A172 (cell line): Measurements from ENCODE around the gene NCKIPSD. TPM values are rescaled to one million over a fixed set of nuclear protein-coding genes. Genes with fewer than 3 reads are reported as not detected.

Experiments
- DNase-seq: peaks from one replicate; pipeline ENCODE4 v3.0.0-alpha.2; 2015; ENCODE audit warnings: low spot score
- total RNA-seq: library from RNA; depleted of rRNA; stranded (reverse); fragments of >200 nt; shearing (Covaris generic); gene quantifications from 2 replicates; pipeline ENCODE4 v1.2.3, GENCODE V29; 2014

NCKIPSD gene
- total RNA-seq, 1 experiment from 2014 or later: 37.7 TPM

DNA sequence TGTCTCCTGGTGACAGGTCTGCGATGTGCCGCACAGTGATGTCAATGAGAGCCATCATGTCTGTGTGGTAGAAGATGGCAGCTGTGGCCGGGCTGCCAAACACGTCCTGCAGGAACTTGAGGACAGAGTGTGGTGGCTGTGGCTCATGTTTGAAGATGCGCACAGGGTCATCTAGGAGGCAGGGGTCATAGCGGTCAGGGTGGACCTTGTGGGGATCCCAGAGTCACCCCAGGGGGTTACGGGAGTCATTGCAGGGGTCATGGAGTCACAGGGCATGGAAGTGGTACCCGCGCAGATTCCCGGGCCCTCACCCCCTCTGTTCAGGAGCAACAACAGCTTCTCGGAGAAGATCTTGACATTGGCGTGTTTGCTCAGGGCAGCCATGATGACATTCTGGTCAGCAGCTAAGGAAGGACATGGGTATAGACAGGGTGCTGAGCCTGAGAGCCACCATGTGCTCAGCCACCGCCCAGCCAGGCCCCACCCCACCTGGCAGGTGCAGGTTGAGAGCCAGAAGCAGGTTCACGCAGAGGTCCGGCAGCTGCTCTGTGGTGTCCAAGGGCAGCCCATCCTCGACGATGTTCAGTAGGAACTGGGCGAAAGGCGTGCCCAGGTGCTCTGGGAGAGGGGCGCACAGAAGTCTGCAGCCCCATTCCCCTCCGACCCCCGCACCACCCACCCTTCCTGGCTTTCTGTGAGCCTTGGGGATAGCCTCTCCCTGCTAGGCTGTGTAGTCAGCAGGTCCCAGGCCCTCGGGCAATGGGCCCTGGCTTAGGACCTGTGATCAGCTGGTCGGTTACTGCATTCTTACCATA lies 6.9 kb downstream of the NCKIPSD start:
- no peak for DNase-seq

DNA sequence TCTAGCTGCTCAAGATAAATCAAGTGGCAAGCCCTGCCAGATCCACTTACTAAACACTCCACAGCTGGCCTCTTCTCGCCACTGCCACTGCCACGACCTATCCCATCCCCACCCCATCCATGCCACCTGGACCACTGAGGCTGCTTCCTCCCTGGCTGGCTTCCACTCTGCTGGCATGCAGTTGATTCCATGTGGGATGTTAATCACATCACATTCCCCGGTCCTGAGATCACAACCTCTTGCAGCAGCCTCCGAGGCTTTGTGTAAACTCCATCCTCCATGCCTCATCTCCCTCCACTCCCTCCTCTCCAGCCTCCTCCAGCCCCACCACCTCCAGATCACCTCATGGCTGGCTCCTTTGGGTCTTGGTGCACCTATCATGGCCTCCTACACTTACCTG lies 7.7 kb downstream of the NCKIPSD start:
- peak; percentile 29 for DNase-seq

DNA sequence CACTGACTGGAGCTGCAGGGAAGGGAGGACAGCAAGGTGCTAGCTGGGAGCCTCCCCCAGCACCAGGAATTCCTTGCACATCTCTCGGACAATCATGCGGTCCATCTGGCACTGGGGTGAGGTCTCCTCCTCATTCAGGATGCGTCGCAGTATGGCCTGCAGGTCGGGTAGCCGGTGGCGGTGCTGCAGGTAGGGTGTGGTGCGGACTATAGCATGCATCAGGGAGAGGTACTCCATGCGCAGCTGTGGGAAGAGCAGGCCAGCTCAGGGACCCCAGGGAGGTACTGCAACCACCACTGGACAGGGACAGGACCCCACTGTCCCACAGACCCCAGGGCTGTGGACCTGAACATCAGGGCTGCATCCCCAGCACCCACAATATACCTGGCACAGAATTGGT lies 11.2 kb downstream of the NCKIPSD start:
- no peak for DNase-seq

DNA sequence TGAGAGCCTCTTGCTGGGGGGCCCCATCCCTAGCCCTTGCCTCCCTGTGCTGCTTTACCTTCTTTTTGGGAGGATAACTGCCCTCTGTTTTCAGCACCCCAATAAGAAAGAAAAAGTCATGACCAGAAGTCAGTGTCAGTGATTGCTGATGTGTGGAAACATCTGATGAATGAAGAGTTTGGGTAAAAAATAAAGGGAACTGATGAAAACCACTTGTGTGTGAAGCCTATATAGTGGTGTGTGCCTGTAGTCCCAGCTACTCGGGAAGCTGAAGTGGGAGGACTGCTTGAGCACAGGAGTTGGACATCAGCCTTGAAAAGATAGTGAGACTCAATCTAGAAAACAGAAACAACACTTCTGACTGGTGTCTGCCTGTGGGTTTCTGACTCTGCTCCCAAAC lies 13.2 kb downstream of the NCKIPSD start:
- DNase-seq: no peak

DNA sequence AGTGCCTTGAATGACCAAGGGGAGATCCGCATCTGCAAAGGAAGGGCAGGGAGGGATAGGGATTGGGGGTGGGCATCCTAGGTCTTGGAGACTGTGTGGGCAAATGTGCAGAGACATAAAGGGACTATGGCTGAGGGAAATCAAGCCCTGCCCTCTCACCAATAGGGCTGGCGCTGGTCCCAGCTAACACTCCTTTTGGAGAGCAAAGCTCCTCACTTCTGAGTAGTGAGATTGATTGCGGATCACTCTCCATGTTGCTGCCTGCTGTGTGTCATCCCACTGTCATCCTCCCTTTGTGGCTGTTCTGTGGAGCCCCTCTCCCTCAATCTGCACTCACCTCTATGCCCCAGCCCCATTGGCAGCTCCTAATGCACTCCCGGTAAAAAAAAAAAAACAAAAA lies 20.8 kb downstream of the NCKIPSD start:
- no peak for DNase-seq

DNA sequence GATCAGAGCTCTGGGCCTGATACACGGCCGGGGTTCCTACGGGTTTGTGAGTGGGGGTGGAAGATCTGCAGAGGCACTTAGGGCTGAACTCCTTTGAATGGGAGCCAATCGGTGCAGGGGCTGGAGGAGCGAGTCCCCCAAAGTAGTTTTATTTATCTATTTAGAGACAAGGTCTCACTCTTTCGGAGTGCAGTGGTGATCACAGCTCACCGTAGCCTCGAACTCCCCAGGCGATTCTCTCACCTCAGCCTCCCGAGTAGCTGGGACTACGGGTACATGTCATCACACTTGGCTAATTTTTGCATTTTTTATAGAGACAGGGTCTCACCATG lies 21.4 kb downstream of the NCKIPSD start:
- DNase-seq: no peak

DNA sequence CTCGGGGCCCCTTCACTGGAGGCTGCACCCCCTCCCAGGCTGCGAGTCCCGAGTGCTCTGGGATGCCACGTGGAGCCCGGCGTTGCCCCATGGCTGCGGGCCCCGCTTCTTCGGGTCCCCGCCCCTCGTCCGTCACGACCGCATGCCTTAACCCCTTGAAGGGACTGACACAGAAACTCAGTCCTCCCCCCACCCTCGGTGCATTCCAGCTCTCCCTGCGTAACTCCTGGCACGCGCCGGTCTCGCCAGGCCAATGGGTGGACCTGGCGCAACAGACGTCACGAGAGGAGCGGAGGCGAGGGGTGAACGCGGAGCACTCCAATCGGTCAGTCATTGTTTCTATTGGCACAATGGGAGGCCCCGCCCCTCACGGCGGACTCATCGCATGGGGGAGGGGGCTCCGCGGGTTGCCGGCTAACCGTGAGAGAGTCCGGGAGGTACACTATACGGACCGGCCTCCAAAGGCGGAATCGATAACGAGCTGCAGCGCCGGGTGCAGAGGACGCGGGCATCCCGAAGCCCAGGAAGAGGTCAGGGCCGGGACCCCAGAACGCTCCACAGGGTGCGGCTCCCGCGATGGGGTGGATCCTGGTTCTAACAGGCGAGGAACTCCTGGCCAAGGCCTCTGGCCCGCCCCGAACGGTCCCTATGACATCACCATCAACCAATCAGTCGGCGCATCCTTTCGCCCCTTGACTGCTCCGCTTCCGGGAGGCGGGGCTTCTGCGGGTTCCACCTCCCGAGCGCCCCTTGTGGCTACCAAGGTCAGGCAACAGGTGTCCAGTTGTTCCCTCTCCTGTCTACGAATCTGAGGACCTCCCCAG lies 22.0 kb downstream of the NCKIPSD start:
- DNase-seq: peak; percentile 98

DNA sequence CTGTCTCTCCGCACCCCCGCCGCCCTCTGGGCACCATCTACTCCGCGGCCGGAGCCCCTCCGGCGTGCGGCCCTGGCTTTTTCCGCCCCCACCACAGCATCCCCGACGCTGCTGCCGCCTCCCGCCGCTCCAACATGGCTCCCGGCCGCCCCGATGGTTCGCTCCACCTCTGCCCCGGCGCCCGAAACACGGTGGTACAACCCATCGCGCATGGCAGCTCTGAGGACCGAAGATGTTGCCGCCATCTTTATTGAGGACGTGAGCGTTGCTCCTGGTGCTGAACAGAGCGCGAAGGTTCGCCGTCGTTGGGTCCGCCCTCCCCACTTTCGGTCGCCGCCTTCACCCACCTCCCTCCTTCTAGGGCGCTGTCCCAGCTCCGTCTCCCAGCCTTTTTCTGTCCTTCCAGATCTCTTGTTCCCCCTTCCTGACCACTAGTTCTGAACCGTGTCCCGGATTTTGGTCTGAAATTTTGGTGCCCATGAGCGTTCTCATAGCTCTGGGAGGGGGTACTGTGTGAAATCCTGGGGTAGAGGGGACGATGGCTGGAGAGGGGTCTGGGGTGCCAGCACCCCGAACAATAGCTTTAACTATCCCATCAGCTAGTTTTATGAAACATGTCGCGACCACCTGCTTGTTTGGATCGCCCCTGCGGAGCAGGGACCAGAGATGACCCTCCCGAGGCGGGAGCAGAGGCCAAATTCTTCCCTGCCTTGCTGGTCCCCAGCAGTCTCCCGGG lies 22.8 kb downstream of the NCKIPSD start, which contains the start of gene CELSR3:
Gene CELSR3, minus strand, starts transcription at position 134 of the 736 bp plus-strand sequence. CDS start 252 bp downstream, outside the sequence.
- DNase-seq: peak; percentile 75

DNA sequence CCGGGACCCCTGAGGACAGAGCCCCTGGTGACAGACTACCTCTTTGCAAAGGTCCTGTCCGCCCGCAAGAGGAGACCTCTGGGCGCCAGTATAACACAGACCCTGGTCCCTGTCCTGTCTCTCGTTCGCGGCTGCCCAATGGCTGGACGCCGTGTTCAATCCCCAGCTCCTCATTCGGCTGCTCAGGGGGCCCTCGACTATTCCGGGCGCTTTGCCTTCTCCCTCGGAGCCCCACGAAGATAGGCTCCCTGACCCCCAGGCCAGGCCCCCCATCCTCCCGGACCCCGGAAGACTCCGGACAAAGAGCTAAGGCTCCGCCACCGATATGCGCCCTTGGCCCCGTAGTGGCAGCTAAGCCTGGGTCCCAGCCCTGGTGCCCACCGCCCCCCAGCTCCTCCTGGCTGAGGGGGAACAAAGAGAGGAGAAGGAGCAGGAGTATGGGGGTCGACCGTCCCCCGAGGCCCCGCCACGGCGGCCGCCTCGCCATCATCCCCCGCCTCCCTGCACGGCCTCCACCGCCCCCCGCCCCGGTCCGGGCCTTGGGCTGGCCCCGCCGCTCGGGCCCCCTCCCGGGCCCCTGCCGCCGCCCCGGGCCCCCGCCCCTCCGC lies 23.5 kb downstream of the NCKIPSD start:
- DNase-seq: no peak

DNA sequence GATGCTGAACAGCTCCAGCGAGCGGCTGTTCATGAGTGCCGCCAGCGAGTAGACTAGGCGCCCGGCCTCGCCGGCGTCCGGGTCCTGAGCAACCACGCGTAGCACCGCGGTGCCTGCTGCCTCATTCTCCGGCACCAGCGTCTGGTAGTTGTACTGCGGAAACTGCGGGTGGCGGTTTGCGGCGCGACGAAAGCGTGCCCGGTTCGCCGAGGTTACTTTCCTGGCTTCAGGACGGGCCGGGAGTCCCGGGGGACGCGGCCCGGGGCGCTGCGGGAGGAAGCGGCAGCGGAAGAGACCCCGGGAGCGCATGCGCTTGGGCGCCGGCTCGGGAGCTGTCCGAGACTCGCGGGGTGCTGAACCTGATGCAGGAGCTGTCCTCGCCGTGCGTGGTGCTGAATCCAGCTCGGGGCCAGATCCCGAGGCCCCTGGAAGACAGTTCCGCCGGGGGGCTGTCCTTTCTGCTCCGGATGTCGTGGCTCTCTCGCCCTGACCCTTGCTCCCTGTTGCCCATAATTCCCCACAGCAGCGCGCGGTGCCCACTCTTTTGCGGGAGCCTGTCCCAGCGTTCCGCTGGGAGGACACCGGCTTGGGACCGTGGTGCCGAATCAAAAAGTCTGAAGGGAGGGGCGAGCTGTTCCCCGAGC lies 24.1 kb downstream of the NCKIPSD start:
- DNase-seq: no peak

DNA sequence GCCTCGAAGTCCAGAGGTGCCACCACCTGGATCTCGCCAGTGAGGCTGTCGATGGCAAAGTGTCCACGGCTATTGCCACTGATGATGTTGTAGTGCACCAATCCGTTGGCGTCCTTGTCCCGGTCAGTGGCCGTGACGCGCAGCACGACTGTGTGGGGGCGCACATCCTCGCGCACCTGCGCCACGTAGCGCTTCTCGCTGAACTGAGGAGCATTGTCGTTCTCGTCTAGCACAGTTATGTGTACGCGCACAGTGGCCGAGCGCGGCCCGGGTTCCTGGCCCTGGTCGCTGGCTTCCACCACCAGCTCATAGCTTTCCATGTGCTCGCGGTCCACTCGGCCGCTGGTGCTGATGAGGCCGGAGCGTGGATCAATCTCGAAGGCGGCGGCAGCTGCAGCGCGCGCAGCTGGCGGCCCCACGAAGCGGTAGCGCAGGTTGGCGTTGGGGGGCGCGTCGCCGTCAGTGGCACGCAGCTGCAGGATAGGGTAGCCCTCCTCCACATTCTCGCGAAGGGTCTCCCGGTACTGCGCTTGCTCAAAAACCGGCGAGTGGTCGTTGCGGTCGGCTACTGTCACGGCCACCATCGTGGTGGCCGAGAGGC lies 24.8 kb downstream of the NCKIPSD start:
- no peak for DNase-seq

DNA sequence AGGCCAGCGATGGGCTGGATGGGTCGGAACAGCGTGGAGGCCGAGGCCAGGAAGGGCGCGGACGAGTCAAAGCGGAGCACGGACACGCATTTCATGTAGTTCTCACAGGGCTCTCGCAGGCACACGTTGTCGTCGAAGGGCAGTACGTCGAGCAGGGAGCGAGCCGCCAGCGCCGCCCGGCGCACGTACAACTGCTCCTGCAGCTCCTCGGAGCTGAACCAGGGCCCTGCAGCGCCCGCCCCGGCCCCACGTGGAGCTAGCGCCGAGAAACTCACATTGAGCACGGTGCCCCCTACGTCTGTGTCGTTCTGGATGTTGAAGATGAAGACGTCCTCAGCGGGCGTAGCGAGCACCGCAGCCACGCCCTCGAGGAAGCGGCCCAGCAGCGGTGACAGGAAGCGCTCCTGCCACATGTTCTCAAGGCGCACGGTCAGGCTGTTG lies 28.9 kb downstream of the NCKIPSD start:
- no peak for DNase-seq

DNA sequence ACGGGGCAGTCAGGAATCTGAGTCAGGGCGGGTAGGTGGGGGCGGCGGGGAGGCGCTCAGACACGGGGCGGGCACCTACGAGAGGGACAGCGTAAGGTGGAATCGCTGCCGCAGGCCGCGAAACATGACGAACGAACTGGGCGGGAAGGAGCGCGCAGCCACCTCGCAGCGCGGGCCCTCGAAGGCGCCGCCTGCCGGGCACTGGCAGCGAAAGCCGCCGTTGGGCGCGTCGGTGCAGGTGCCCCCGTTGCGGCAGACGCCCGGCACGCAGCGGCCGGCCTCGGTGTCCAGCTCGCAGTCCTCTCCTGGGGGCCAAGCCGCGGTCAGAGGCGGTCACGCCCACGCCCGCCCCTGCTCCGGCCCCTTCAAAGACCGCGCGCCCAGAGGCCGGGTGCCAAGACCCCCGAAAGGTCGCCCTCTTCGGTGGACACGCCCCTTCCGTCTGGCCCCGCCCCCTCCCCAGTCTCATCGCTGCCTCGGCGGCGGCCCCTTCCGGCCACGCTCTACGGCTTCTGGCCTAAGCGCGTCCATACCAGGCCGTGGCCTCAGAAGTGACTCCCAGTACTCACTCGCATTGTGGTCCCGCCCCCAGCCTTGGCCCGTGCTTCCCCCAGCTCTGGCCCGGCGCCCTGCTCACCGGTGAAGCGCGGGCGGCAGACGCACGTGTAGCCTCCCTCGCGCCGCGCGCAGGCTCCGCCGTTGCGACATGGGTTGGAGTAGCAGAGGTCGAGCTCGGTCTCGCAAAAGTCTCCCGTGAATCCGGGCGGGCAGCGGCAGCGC lies 29.5 kb downstream of the NCKIPSD start:
- DNase-seq: no peak

DNA sequence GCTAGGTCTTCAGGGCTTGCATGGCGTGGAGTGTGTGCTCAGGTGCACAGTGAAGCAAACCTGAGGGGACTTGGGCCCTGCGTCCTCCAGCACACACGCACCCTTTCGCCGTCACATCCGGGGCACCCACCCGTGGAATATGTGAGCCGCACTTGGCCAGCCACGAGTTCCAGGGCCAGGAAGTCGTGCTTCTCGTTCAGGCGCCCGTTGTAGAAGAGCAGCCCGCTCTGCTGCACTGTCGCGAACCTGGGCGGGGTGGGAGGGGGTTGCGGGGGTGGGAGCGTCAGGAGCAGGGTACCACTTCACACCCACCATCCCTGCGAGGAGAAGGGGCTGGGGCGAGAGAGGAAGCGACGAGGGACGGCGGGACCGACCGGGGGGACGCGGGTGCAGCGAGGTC lies 30.1 kb downstream of the NCKIPSD start:
- no peak for DNase-seq

DNA sequence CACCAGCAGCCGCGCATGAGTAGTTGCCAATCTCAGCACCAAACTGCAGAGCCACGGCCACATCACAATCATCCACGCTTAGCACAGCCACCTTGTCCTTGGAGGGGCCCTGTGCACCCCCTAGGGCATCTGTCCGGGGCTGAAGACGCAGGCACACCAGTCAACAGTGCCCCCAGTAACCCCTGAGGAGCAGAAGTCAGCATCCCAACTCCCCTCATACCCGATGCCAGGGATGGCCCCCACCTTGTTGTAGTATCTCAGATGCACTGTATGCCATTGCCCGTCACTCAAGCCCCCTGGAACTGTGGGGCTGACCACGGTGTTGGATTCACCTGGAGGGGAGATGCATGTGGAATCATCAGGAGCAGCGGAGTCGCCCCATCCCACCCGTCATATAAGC lies 30.7 kb downstream of the NCKIPSD start:
- DNase-seq: no peak

DNA sequence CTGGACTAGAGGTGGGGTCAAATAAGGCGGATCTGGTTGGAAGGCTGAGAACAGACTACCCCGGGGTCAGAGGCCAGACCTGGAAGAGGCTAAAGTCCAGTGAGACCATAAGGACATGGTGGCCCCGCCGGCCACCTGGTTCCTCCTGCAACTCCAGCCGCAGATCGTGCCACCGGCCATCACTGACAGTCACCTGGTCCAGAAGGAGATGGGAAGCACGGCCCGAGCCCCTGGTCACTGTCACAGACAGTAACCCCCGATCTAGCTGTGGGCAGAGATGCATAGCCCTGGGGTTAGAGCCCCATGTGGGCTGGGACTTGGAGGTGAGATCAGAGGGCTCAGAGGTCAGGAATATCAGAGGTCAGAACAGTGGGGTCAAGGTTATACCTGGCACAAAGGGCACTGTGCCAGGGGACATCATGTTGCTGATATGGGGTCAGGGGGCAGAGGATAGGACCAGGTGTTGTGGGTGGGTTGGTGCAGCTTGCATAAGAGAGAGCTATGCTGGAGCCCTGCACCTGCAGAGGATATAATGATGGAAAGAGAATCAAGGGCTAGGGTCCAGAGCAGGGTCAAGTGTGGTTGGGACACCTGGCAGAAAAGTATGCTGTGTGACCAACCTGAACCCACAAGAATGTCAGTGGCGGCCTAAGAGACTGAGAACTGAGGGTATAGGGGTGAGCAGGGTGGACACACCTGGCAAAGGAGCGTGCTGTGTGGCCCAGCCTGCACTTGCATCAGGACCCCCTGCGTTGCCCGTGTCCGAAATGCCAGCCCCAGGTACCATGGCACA lies 32.6 kb downstream of the NCKIPSD start:
- no peak for DNase-seq

DNA sequence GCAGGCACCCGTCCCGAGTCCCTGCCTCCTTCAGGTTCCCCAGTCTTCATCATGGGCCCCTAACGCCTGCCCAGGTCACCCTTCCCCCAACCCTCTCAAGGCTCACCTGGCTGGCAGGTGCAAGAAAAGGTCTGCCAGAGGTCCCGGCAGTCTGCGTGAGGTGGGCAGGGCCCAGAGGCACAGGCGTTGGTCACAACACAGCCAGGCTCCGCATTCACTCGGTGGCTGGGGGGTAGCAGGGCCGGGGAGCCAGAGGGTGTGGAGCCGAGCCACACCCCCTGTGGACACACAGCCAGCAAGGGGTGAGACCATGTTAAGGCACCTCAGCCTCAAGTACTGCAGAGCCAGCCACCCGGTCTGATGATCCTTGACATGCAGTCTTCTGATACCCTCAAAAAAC lies 33.9 kb downstream of the NCKIPSD start:
- DNase-seq: no peak

DNA sequence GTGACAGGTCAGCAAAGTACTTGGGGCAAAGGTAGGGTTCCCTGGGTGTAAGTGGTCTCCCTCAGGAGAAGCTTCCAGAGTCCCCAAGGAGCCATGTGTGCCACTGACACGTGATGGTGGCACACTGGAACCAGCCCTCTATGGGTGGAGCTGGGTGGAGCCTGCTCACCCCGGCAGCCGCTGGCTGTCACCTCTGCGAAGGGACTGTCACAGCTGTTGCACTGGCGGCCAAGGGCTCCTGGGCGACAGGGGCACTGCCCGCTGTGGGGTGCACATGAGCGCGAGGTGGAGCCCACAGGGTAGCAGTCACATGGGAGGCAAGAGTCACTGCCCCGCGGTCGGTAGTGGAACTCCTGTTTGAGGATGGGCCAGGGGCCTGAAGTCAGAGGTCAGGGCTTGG lies 35.0 kb downstream of the NCKIPSD start:
- DNase-seq: no peak

DNA sequence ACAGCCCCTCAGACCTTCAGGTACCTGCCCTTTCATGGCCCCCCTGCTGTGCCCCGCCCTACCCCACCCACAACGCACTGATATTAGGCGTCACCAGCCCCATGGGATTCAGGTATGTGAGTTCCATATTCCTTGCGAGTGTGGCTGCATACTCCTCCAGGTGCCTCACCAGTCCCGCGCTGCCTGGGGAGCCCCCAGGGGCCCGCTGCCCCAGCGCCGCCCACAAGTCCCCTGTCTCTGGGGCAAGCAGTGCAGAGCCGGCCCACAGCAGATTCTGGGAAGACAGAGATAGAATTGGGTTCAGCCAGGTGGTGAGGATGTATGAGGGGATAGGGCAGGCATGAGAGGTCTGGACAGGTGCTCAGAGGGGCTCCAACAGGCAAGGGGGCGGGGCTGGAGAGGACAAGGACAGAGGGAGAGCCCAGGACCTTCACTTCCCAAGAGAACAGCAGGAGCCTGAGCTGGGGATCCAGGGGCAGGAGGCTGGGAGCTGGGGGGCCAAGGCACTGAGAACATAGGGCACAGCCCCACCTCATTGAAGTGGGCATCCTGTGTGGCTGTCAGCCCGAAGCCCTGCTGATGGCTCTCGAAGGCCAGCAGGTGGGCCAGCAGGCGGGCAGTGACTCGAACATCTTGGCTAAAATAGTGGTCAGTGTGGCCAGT lies 37.4 kb downstream of the NCKIPSD start:
- no peak for DNase-seq
